Measurements from ENCODE around the gene TTC3.

Gene TTC3

GRCh38 chr21:37159053-37159776 lies 86.2 kb downstream of the TTC3 start:
- DNase-seq: no peak

- DNase-seq: no peak
Observed at GRCh38 chr21:37159949-37160348, 86.9 kb downstream of the TTC3 start.

GRCh38 chr21:37164742-37165141 lies 91.7 kb downstream of the TTC3 start:
- DNase-seq: no peak

GRCh38 chr21:37165586-37165985 lies 92.5 kb downstream of the TTC3 start:
- DNase-seq: no peak

- DNase-seq: no peak
Observed at GRCh38 chr21:37166733-37167132, 93.7 kb downstream of the TTC3 start.

- DNase-seq: no peak
Observed at GRCh38 chr21:37168666-37169065, 95.6 kb downstream of the TTC3 start.

- no peak for DNase-seq
Observed at GRCh38 chr21:37172646-37173045, 99.6 kb downstream of the TTC3 start.

GRCh38 chr21:37176716-37177115 lies 103.7 kb downstream of the TTC3 start:
- DNase-seq: no peak

GRCh38 chr21:37181059-37181458 lies 108.0 kb downstream of the TTC3 start:
- no peak for DNase-seq

- DNase-seq: no peak
Observed at GRCh38 chr21:37182222-37182621, 109.2 kb downstream of the TTC3 start.

GRCh38 chr21:37183749-37184148 lies 110.7 kb downstream of the TTC3 start:
- no peak for DNase-seq

- no peak for DNase-seq
Observed at GRCh38 chr21:37184784-37185593, 111.9 kb downstream of the TTC3 start.

- DNase-seq: no peak
Observed at GRCh38 chr21:37186983-37187382, 113.9 kb downstream of the TTC3 start.

GRCh38 chr21:37188825-37189224 lies 115.8 kb downstream of the TTC3 start:
- DNase-seq: no peak

GRCh38 chr21:37192019-37192418 lies 119.0 kb downstream of the TTC3 start:
- no peak for DNase-seq

GRCh38 chr21:37193006-37193405 lies 120.0 kb downstream of the TTC3 start:
- no peak for DNase-seq

GRCh38 chr21:37193676-37194075 lies 120.6 kb downstream of the TTC3 start:
- DNase-seq: no peak

- DNase-seq: no peak
Observed at GRCh38 chr21:37195059-37195458, 122.0 kb downstream of the TTC3 start.

GRCh38 chr21:37195610-37196009 lies 122.6 kb downstream of the TTC3 start:
- no peak for DNase-seq

- DNase-seq: no peak
Observed at GRCh38 chr21:37196847-37197246, 123.8 kb downstream of the TTC3 start.

GRCh38 chr21:37197746-37198145 lies 124.7 kb downstream of the TTC3 start:
- no peak for DNase-seq

GRCh38 chr21:37199057-37199924 lies 126.2 kb downstream of the TTC3 start:
- DNase-seq: no peak

Data from activated CD4-positive, alpha-beta T cell treated with anti-CD3 and anti-CD28 coated beads, Interleukin-2, amount 50 U/mL, for 4 hours (primary cell).